HL-60 (cell line): ENCODE results near the gene PTBP3.

Source experiments
- CTCF ChIP-seq: IDR thresholded peaks from one replicate; pipeline ENCODE4 v1.5.1; 2011; ENCODE audit warnings: low read length, control low read depth, inconsistent platforms; ENCODE audit not compliant: insufficient read depth
- REST ChIP-seq: IDR thresholded peaks from 2 replicates; pipeline ENCODE4 v1.6.1; 2012; ENCODE audit warnings: low read depth; ENCODE audit not compliant: insufficient replicate concordance

- no peak for TF ChIP-seq CTCF
- no peak for TF ChIP-seq REST
Measured at GRCh38 chr9:112341730-112342129, 8.3 kb upstream of the PTBP3 start.
